DND-41 (cell line): ENCODE measurements around the gene DPEP2NB.
"Not testable (repeated sequence)": the region's sequence is repeated elsewhere in the genome, so short reads cannot be mapped to it uniquely, and the experiment has no call there.

ENCODE experiments used
- ATAC-seq: fragments of 200-7000 bp; cut with Tn5 transposase; 3 replicates; pipeline ENCODE4 v1.9.1; 2021; ENCODE audit warnings: low read depth; ENCODE audit not compliant: insufficient read depth
- DNase-seq: peaks from one replicate; pipeline ENCODE4 v3.0.0-alpha.2; 2020
- H2AFZ ChIP-seq: 2 replicates; pipeline ENCODE4 v1.6.0; 2012; ENCODE audit warnings: low read depth, low read length
- H3K27ac ChIP-seq: 2 replicates; pipeline ENCODE4 v1.5.1; 2012; ENCODE audit warnings: low read length, inconsistent platforms
- H3K27me3 ChIP-seq: fragments of 200-600 bp; sonication (generic); 2 replicates; pipeline ENCODE4 v1.6.0; 2012; ENCODE audit warnings: low read length, mild to moderate bottlenecking, inconsistent platforms; ENCODE audit not compliant: insufficient read depth, poor library complexity
- H3K36me3 ChIP-seq: 2 replicates; pipeline ENCODE4 v1.5.1; 2012; ENCODE audit warnings: low read length, inconsistent platforms; ENCODE audit not compliant: insufficient read depth
- H3K4me1 ChIP-seq: 2 replicates; pipeline ENCODE4 v1.5.1; 2012; ENCODE audit warnings: mild to moderate bottlenecking, low read length; ENCODE audit not compliant: insufficient read depth
- H3K4me2 ChIP-seq: 2 replicates; pipeline ENCODE4 v1.6.0; 2012; ENCODE audit warnings: mild to moderate bottlenecking, moderate library complexity, low read length, inconsistent platforms; ENCODE audit not compliant: insufficient read depth
- H3K4me3 ChIP-seq, 2 experiments: fragments of 200-600 bp in 1 of 2; shearing (Covaris generic) in 1 of 2; 2 replicates each; pipeline ENCODE4 v1.5.1; 2012 to 2016; ENCODE audit warnings: inconsistent platforms in 2 of 2, low read length in 2 of 2, mild to moderate bottlenecking in 2 of 2, low read depth in 1 of 2, moderate library complexity in 1 of 2
- H3K79me2 ChIP-seq: 2 replicates; pipeline ENCODE4 v1.6.0; 2012; ENCODE audit warnings: low read length, inconsistent platforms; ENCODE audit not compliant: insufficient read depth
- H3K9ac ChIP-seq: 2 replicates; pipeline ENCODE4 v1.6.0; 2012; ENCODE audit warnings: low read depth, mild to moderate bottlenecking, inconsistent platforms, low read length, moderate library complexity
- H3K9me3 ChIP-seq: 2 replicates; pipeline ENCODE4 v1.5.1; 2012; ENCODE audit warnings: low read length, moderate library complexity, mild to moderate bottlenecking, inconsistent platforms; ENCODE audit not compliant: insufficient read depth, severe bottlenecking
- H4K20me1 ChIP-seq: 2 replicates; pipeline ENCODE4 v1.6.0; 2012; ENCODE audit warnings: low read length; ENCODE audit not compliant: insufficient read depth
- EZH2 ChIP-seq: IDR thresholded peaks from 3 replicates; pipeline ENCODE4 v1.6.1; 2012; ENCODE audit warnings: borderline replicate concordance, low read depth, mild to moderate bottlenecking, moderate library complexity, low read length, inconsistent platforms; ENCODE audit not compliant: severe bottlenecking
- TF ChIP-seq, protein P1 (sequence below): IDR thresholded peaks from 2 replicates; pipeline ENCODE4 v1.5.1; 2012; ENCODE audit warnings: borderline replicate concordance, low read length, moderate library complexity, mild to moderate bottlenecking; ENCODE audit not compliant: poor library complexity, severe bottlenecking; ENCODE audit errors: extremely low read depth

The DPEP2NB gene

DNA sequence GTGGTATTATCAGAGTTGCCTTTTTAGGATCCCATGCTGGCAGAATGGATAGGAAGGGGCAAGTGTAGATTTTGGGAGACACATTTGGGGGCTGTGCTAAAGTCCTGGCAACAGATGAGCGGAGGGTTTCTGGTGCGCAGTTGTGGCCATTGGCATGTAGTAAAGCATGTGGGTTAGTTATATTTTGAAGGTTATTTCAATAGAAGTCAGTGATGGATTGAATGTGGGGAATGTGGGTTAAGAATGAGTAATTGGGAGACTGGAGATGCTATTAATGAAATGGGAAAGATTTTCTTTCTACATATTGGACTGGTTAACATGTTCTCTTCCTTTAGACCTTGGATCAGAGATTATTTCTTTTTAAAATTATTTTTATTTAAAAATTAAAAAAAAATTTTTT lies 17.4 kb upstream of the DPEP2NB start:
- H3K9ac ChIP-seq = no peak overlapping the region
- H3K4me1 ChIP-seq = no peaks in the 10 kb centered on the region
- H3K36me3 ChIP-seq = 0 out of 2 replicates have a peak, but pooled peaks cover 3% of the 10 kb centered on the region
- H3K27me3 ChIP-seq = no peaks in the 10 kb centered on the region
- H4K20me1 ChIP-seq = no peaks in the 10 kb centered on the region
- no peak for DNase-seq
- ATAC-seq = no peak
- no peak overlapping the region for H2AFZ ChIP-seq
- TF ChIP-seq, protein P1, sequence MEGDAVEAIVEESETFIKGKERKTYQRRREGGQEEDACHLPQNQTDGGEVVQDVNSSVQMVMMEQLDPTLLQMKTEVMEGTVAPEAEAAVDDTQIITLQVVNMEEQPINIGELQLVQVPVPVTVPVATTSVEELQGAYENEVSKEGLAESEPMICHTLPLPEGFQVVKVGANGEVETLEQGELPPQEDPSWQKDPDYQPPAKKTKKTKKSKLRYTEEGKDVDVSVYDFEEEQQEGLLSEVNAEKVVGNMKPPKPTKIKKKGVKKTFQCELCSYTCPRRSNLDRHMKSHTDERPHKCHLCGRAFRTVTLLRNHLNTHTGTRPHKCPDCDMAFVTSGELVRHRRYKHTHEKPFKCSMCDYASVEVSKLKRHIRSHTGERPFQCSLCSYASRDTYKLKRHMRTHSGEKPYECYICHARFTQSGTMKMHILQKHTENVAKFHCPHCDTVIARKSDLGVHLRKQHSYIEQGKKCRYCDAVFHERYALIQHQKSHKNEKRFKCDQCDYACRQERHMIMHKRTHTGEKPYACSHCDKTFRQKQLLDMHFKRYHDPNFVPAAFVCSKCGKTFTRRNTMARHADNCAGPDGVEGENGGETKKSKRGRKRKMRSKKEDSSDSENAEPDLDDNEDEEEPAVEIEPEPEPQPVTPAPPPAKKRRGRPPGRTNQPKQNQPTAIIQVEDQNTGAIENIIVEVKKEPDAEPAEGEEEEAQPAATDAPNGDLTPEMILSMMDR = no peak
- H3K4me2 ChIP-seq = no peak overlapping the region
- no peaks in the 10 kb centered on the region for H3K79me2 ChIP-seq
- H3K27ac ChIP-seq = no peak overlapping the region
- H3K9me3 ChIP-seq = no peaks in the 10 kb centered on the region
- H3K4me3 ChIP-seq = no peak overlapping the region

DNA sequence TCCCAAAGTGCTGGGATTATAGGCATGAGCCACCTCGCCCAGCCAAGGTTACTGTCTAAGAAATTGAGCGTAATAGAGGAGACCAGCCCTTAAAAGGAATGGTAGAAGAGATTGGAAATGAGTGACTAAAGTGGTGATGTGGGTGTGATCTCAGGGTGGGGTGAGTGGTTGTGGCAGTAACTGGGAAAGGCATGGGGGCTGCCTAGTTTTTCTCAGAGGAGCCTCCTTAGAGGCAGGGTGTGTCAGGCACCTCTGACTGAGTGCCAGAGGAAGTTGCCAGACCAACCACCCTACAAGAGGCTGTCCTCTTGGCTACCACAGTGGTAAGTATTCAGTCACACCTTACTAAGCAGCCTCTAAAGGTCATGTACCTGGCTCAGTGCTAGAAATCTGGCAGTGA lies 16.2 kb upstream of the DPEP2NB start:
- H3K4me2 ChIP-seq = no peak overlapping the region

GRCh38 chr16:68030108-68030507 lies 14.4 kb upstream of the DPEP2NB start:
- H4K20me1 ChIP-seq, H3K9me3 ChIP-seq, H3K4me3 ChIP-seq, H3K27ac ChIP-seq, H3K4me2 ChIP-seq, H3K79me2 ChIP-seq, DNase-seq, H3K27me3 ChIP-seq, ATAC-seq, H2AFZ ChIP-seq, H3K9ac ChIP-seq, H3K4me1 ChIP-seq: not testable (repeated sequence)
- peaks cover 16% of the 10 kb centered on the region; the same call in 1 of the 2 replicates for H3K36me3 ChIP-seq

More for the DNA sequence above, 16.2 kb upstream of the DPEP2NB start:
- no peaks in the 10 kb centered on the region for H3K79me2 ChIP-seq
- no peaks in the 10 kb centered on the region for H3K4me1 ChIP-seq
- H3K4me3 ChIP-seq = no peak overlapping the region
- no peak overlapping the region for H3K9ac ChIP-seq
- no peak overlapping the region for H3K27ac ChIP-seq
- H4K20me1 ChIP-seq = no peaks in the 10 kb centered on the region
- peaks cover 12% of the 10 kb centered on the region; the same call in 1 of the 2 replicates for H3K36me3 ChIP-seq
- no peaks in the 10 kb centered on the region for H3K9me3 ChIP-seq
- TF ChIP-seq, protein P1 = no peak
- no peak for TF ChIP-seq EZH2
- DNase-seq = no peak
- no peak overlapping the region for H2AFZ ChIP-seq
- ATAC-seq = no peak
- no peaks in the 10 kb centered on the region for H3K27me3 ChIP-seq

DNA sequence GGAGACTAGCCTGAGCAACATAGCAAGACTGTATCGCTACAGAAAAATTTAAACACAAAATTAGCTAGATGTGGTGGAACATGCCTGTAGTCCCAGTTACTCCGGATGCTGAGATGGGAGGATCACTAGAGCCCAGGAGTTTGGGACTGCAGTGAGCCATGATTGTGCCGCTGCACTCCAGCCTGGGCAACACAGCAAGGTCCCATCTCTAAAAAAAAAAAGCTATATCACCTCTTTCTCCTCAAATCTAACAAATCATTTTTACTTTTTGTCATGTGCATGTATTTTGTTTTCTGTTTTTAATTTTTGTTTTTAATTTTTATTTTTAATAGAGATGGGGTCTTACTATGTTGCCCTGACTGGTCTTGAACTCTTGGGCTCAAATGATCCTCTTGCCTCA lies 13.3 kb upstream of the DPEP2NB start:
- peaks cover 16% of the 10 kb centered on the region; the same call in 1 of the 2 replicates for H3K36me3 ChIP-seq
- no peaks in the 10 kb centered on the region for H3K9me3 ChIP-seq

More for the DNA sequence above, 13.3 kb upstream of the DPEP2NB start:
- no peak overlapping the region for H3K9ac ChIP-seq
- H4K20me1 ChIP-seq = no peaks in the 10 kb centered on the region
- H2AFZ ChIP-seq = no peak overlapping the region
- H3K4me3 ChIP-seq = no peak overlapping the region
- no peak for TF ChIP-seq EZH2
- TF ChIP-seq, protein P1 = no peak
- H3K27ac ChIP-seq = no peak overlapping the region
- DNase-seq (no peak), ATAC-seq (no peak)
- H3K4me1 ChIP-seq = peaks cover 8% of the 10 kb centered on the region
- H3K79me2 ChIP-seq = peaks cover 8% of the 10 kb centered on the region
- no peaks in the 10 kb centered on the region for H3K27me3 ChIP-seq
- no peak overlapping the region for H3K4me2 ChIP-seq
